RWPE1 (cell line): ENCODE measurements around the gene SLIRP.
"Not testable (repeated sequence)": the region's sequence is repeated elsewhere in the genome, so short reads cannot be mapped to it uniquely, and the experiment has no call there.

Experiments
- CTCF ChIA-PET: fragments of 350-600 bp; sonication (Branson Sonifier 250); formaldehyde crosslinking; extraction: SDS; loops from one replicate; lab custom pipeline; 2021; lab: Yijun Ruan, JAX
- POLR2A ChIA-PET: fragments of 400-600 bp; formaldehyde crosslinking; extraction: SDS; loops from one replicate; lab custom pipeline; 2020; ENCODE audit warnings: antibody characterized with exemption; ENCODE audit not compliant: low non-redundant PET; lab: Yijun Ruan, JAX
- DNase-seq: peaks from one replicate; pipeline ENCODE4 v3.0.0; 2012; ENCODE audit warnings: low spot score
- H3K27ac ChIP-seq: fragments of 450-650 bp; 2 replicates; pipeline ENCODE4 v1.5.1; 2017
- CTCF ChIP-seq: fragments of 450-650 bp; conservative IDR thresholded peaks from 2 replicates; pipeline ENCODE4 v1.5.1; 2017; ENCODE audit warnings: low read depth, mild to moderate bottlenecking

The SLIRP gene

GRCh38 chr14:77730976-77731497 lies 23.1 kb downstream of the SLIRP start:
- ChIA-PET CTCF (no interaction called here), POLR2A (no interaction called here)
- no peak for DNase-seq
- no peak overlapping the region for H3K27ac ChIP-seq
- TF ChIP-seq CTCF: no peak

- CTCF ChIA-PET: interaction anchor here (0.6 to 0.8 kb wide), 2 partner anchors 20 to 1541 kb away, joined by 3 to 5 read pairs; no protein-coding TSS in a partner anchor
- no peak overlapping the region for H3K27ac ChIP-seq
- POLR2A ChIA-PET: no interaction called here
- DNase-seq: no peak
- no peak for TF ChIP-seq CTCF
Measured at GRCh38 chr14:77738559-77739250, 30.8 kb downstream of the SLIRP start.

GRCh38 chr14:77741438-77741837 lies 33.5 kb downstream of the SLIRP start:
- POLR2A ChIA-PET: no interaction called here
- TF ChIP-seq CTCF: no peak
- DNase-seq: no peak
- CTCF ChIA-PET: interaction anchor here (0.5 to 0.7 kb wide), 3 partner anchors 9 to 825 kb away, joined by 3 to 4 read pairs (median 4); no protein-coding TSS in a partner anchor
- no peak overlapping the region for H3K27ac ChIP-seq

- ChIA-PET POLR2A (no interaction called here), CTCF (no interaction called here)
- H3K27ac ChIP-seq: no peak overlapping the region
- TF ChIP-seq CTCF: no peak
- DNase-seq: no peak
Measured at GRCh38 chr14:77746064-77746702, 38.3 kb downstream of the SLIRP start.

GRCh38 chr14:77747425-77747824 lies 39.5 kb downstream of the SLIRP start:
- H3K27ac ChIP-seq, DNase-seq, POLR2A ChIA-PET, CTCF ChIA-PET: not testable (repeated sequence)

- DNase-seq: no peak
- no peak overlapping the region for H3K27ac ChIP-seq
- ChIA-PET POLR2A (no interaction called here), CTCF (interaction anchor here (0.5 kb wide), 1 partner anchor 43 kb away, joined by 5 read pairs; no protein-coding TSS in a partner anchor)
- no peak for TF ChIP-seq CTCF
Measured at GRCh38 chr14:77752266-77752665, 44.4 kb downstream of the SLIRP start.
